HCT116 (cell line): ENCODE measurements around the gene SELPLG. TPM values are rescaled to one million over a fixed set of nuclear protein-coding genes. Genes with fewer than 3 reads are reported as not detected.

Experiments used
- ATAC-seq: fragments of 200-7000 bp; cut with Tn5 transposase; 2 replicates; pipeline ENCODE4 v1.9.1; 2020; ENCODE audit warnings: mild to moderate bottlenecking, moderate library complexity
- BruUV-seq: library from RNA; stranded (reverse); fragments of 400-500 nt; replicated peaks from 2 replicates; lab custom pipeline; 2021; lab: Mats Ljungman, UMichigan
- CTCF ChIA-PET: fragments of 300-600 bp; sonication (Branson Sonifier 250); formaldehyde crosslinking; loops from one replicate; lab custom pipeline; 2021; ENCODE audit warnings: antibody characterized with exemption; lab: Charles Lee
- POLR2A ChIA-PET: fragments of 300-600, 350-600 bp; sonication (Branson Sonifier 250); formaldehyde crosslinking; loops from one replicate; lab custom pipeline; 2021; ENCODE audit warnings: antibody characterized with exemption; lab: Charles Lee
- RAD21 ChIA-PET, 2 experiments: fragments of 300-600 bp; sonication (Branson Sonifier 250); formaldehyde crosslinking; loops; one replicate each; lab custom pipeline; 2023; ENCODE audit warnings: low total read pairs in 2 of 2; ENCODE audit not compliant: uncharacterized antibody in 2 of 2, unreplicated experiment in 2 of 2, low non-redundant PET in 1 of 2; lab: Charles Lee
- DNase-seq: peaks from one replicate; pipeline ENCODE4 v3.0.0-alpha.2; 2010; ENCODE audit warnings: low read depth, low spot score
- H2AFZ ChIP-seq: fragments of 200-600 bp; shearing (Covaris generic), sonication (generic); 2 replicates; pipeline ENCODE4 v1.6.1; 2017; ENCODE audit warnings: low read depth, mixed run types, mixed read lengths, antibody characterized with exemption, low read length; ENCODE audit not compliant: poor library complexity, severe bottlenecking
- H3K27ac ChIP-seq: 2 replicates; pipeline ENCODE4 v1.5.1; 2012; ENCODE audit warnings: low read depth, low read length
- H3K27me3 ChIP-seq: fragments of 200-600 bp; sonication (generic); 2 replicates; pipeline ENCODE4 v1.6.1; 2016; ENCODE audit warnings: mixed run types, low read length, mixed read lengths; ENCODE audit not compliant: insufficient read depth
- H3K36me3 ChIP-seq, 2 experiments: fragments of 200-500 bp in 1 of 2; fragments of 200-600 bp in 1 of 2; sonication (Bioruptor generic) in 1 of 2; sonication (generic) in 1 of 2; 2 replicates each; pipeline versions ENCODE4 v1.5.1 to v1.6.1; 2014 to 2016; ENCODE audit warnings: low read length in 2 of 2, inconsistent platforms in 1 of 2, mixed read lengths in 1 of 2, mixed run types in 1 of 2; ENCODE audit not compliant: insufficient read depth in 2 of 2, control insufficient read depth in 1 of 2
- H3K4me1 ChIP-seq, 2 experiments: fragments of 200-600 bp in 1 of 2; sonication (generic) in 1 of 2; 2 replicates each; pipeline versions ENCODE4 v1.5.1 to v1.6.1; 2012 to 2017; ENCODE audit warnings: low read length in 2 of 2, inconsistent platforms in 1 of 2, mild to moderate bottlenecking in 1 of 2, mixed read lengths in 1 of 2, mixed run types in 1 of 2, moderate library complexity in 1 of 2; ENCODE audit not compliant: insufficient read depth in 2 of 2, control insufficient read depth in 1 of 2
- H3K4me2 ChIP-seq: fragments of 200-600 bp; sonication (generic); 2 replicates; pipeline ENCODE4 v1.6.1; 2017; ENCODE audit warnings: mixed run types, low read length, mixed read lengths
- H3K4me3 ChIP-seq, 2 experiments: fragments of 200-600 bp in 1 of 2; sonication (generic) in 1 of 2; replicated peaks in 1 of 2; 2 replicates each; pipeline ENCODE4 v1.5.1; 2011 to 2016; ENCODE audit warnings: low read length in 2 of 2, control low read depth in 1 of 2, low read depth in 1 of 2, mild to moderate bottlenecking in 1 of 2, mixed read lengths in 1 of 2, mixed run types in 1 of 2
- H3K79me2 ChIP-seq: fragments of 200-600 bp; sonication (generic); 2 replicates; pipeline ENCODE4 v1.6.1; 2017; ENCODE audit warnings: mild to moderate bottlenecking, mixed run types, low read length, moderate library complexity, mixed read lengths; ENCODE audit not compliant: insufficient read depth
- H3K9ac ChIP-seq: fragments of 200-600 bp; sonication (generic); 2 replicates; pipeline ENCODE4 v1.6.1; 2016; ENCODE audit warnings: low read length, mixed read lengths
- H3K9me2 ChIP-seq: fragments of 200-600 bp; sonication (generic), shearing (Covaris generic); 2 replicates; pipeline ENCODE4 v1.6.1; 2017; ENCODE audit warnings: mixed run types, mild to moderate bottlenecking, moderate library complexity; ENCODE audit not compliant: insufficient read depth
- H3K9me3 ChIP-seq, 2 experiments: fragments of 200-500 bp in 1 of 2; fragments of 200-600 bp in 1 of 2; sonication (Bioruptor generic) in 1 of 2; sonication (generic) in 1 of 2; 2 replicates each; pipeline ENCODE4 v1.6.1; 2014 to 2017; ENCODE audit warnings: low read length in 2 of 2, mixed read lengths in 2 of 2, inconsistent platforms in 1 of 2, low read depth in 1 of 2, mild to moderate bottlenecking in 1 of 2, mixed run types in 1 of 2, moderate library complexity in 1 of 2; ENCODE audit not compliant: control insufficient read depth in 1 of 2, insufficient read depth in 1 of 2
- H4K20me1 ChIP-seq: fragments of 200-600 bp; sonication (generic), shearing (Covaris generic); 2 replicates; pipeline ENCODE4 v1.6.1; 2017; ENCODE audit warnings: mixed run types, mild to moderate bottlenecking, moderate library complexity; ENCODE audit not compliant: insufficient read depth
- ATF3 ChIP-seq: IDR thresholded peaks from 2 replicates; pipeline ENCODE4 v1.6.1; 2012
- CTCF ChIP-seq, 3 experiments: fragments of 200-600 bp in 1 of 3; sonication (generic) in 1 of 3; IDR thresholded peaks in 2 of 3; conservative IDR thresholded peaks in 1 of 3; 2 replicates each; pipeline ENCODE4 v1.5.1; 2012 to 2017; ENCODE audit warnings: low read depth in 2 of 3, low read length in 2 of 3, antibody characterized with exemption in 1 of 3, borderline replicate concordance in 1 of 3, control low read depth in 1 of 3, mild to moderate bottlenecking in 1 of 3, mixed read lengths in 1 of 3, mixed run types in 1 of 3, moderate library complexity in 1 of 3; ENCODE audit not compliant: insufficient read depth in 1 of 3
- EGR1 ChIP-seq: IDR thresholded peaks from 2 replicates; pipeline ENCODE4 v1.6.1; 2012; ENCODE audit warnings: low read depth
- ELF1 ChIP-seq: IDR thresholded peaks from 2 replicates; pipeline ENCODE4 v1.6.1; 2012; ENCODE audit warnings: low read depth, borderline replicate concordance
- FOSL1 ChIP-seq: IDR thresholded peaks from 2 replicates; pipeline ENCODE4 v1.6.1; 2012; ENCODE audit warnings: low read depth
- MAX ChIP-seq: IDR thresholded peaks from 2 replicates; pipeline ENCODE4 v1.6.1; 2012
- POLR2AphosphoS5 ChIP-seq: IDR thresholded peaks from 2 replicates; pipeline ENCODE4 v1.6.1; 2011; ENCODE audit warnings: mild to moderate bottlenecking, low read depth, low read length, moderate library complexity
- RAD21 ChIP-seq: IDR thresholded peaks from 2 replicates; pipeline ENCODE4 v1.6.1; 2012; ENCODE audit warnings: low read depth, mild to moderate bottlenecking
- SIN3A ChIP-seq: IDR thresholded peaks from 2 replicates; pipeline ENCODE4 v1.6.1; 2012; ENCODE audit warnings: low read depth
- SRF ChIP-seq: IDR thresholded peaks from 2 replicates; pipeline ENCODE4 v1.6.1; 2012; ENCODE audit warnings: low read depth
- TCF7L2 ChIP-seq: IDR thresholded peaks from 2 replicates; pipeline ENCODE4 v1.7.0; 2011; ENCODE audit warnings: borderline replicate concordance, inconsistent platforms; ENCODE audit not compliant: insufficient read depth, insufficient read length; ENCODE audit errors: extremely low read depth
- YY1 ChIP-seq: IDR thresholded peaks from 2 replicates; pipeline ENCODE4 v1.6.1; 2011; ENCODE audit warnings: low read length, low read depth, moderate library complexity, mild to moderate bottlenecking; ENCODE audit not compliant: insufficient replicate concordance; ENCODE audit errors: extremely low read depth
- ZBTB33 ChIP-seq: IDR thresholded peaks from 2 replicates; pipeline ENCODE4 v1.6.1; 2011; ENCODE audit warnings: mild to moderate bottlenecking, low read length, moderate library complexity; ENCODE audit not compliant: insufficient replicate concordance; ENCODE audit errors: extremely low read depth
- ZNF274 ChIP-seq: fragments of 200-500 bp; sonication (Bioruptor generic); IDR thresholded peaks from 2 replicates; pipeline ENCODE4 v1.6.1; 2014; ENCODE audit warnings: mild to moderate bottlenecking, low read depth, low read length, inconsistent platforms
- intact Hi-C: fragments of 100-400 bp; cut with micrococcal nuclease; formaldehyde crosslinking; loops from 2 replicates; pipeline ENCODE4 v1.10.0; 2022
- total RNA-seq: library from RNA; stranded (reverse); gene quantifications from one replicate; pipeline ENCODE4 v1.2.1, GENCODE V29; 2021; ENCODE audit not compliant: unreplicated experiment

SELPLG gene
- total RNA-seq, 1 experiment from 2014 or later: 1.2 TPM

GRCh38 chr12:108675792-108676191 lies 42.1 kb upstream of the SELPLG start:
- peaks cover 14% of the 10 kb centered on the region for H3K79me2 ChIP-seq
- H3K9me2 ChIP-seq: no peaks in the 10 kb centered on the region
- no peak overlapping the region for H3K4me3 ChIP-seq
- ChIA-PET POLR2A (no interaction called here), CTCF (interaction anchor here (1.4 kb wide), 1 partner anchor 11 kb away, joined by 3 read pairs; no protein-coding TSS in a partner anchor), RAD21 (interaction anchor here in 1 of 2 experiments (0.6 kb wide), 1 partner anchor 174 kb away, joined by 8 read pairs; no protein-coding TSS in a partner anchor)
- no peak overlapping the region for H3K27ac ChIP-seq
- no peak overlapping the region for H3K9ac ChIP-seq
- intact Hi-C loops: no loop called here
- DNase-seq: no peak
- no peak for ATAC-seq
- no peaks in the 10 kb centered on the region for H3K9me3 ChIP-seq
- H3K4me2 ChIP-seq: no peak overlapping the region
- no TSS peak for BruUV-seq
- H3K36me3 ChIP-seq: 0 out of 4 replicates have a peak, but pooled peaks cover 0 to 5% of the 10 kb centered on the region in 2 experiments
- TF ChIP-seq ZNF274 (no peak), FOSL1 (no peak), YY1 (no peak), ELF1 (no peak), CTCF (IDR thresholded peaks at IDR 0.05 in 2 of 3, conservative IDR thresholded peaks at IDR 0.05 in 1 of 3; ENCODE audit: borderline replicate concordance in 1 of 3, insufficient read depth in 1 of 3, low read depth in 2 of 3, low read length in 2 of 3) (no peak), MAX (no peak), ZBTB33 (no peak), SRF (no peak), SIN3A (no peak), TCF7L2 (no peak), ATF3 (no peak), POLR2AphosphoS5 (no peak), EGR1 (no peak), RAD21 (no peak)
- TF ChIP-seq, all 23 proteins: peak for 0
- no peaks in the 10 kb centered on the region for H3K27me3 ChIP-seq
- no peaks in the 10 kb centered on the region for H3K4me1 ChIP-seq
- no peaks in the 10 kb centered on the region for H4K20me1 ChIP-seq
- no peak overlapping the region for H2AFZ ChIP-seq
